CD8-positive, alpha-beta memory T cell (primary cell): Measurements from ENCODE around the gene RNASEH2A. TPM values are rescaled to one million over a fixed set of nuclear protein-coding genes. Genes with fewer than 3 reads are reported as not detected.
A peak's percentile ranks its signal among the peaks of the same experiment; 100 is the strongest.

ENCODE experiments used
- CTCF ChIA-PET: fragments of 350-600 bp; sonication (Branson Sonifier 250); formaldehyde crosslinking; loops from one replicate; lab custom pipeline; 2021; ENCODE audit warnings: antibody characterized with exemption; lab: Charles Lee
- POLR2A ChIA-PET: fragments of 350-600 bp; sonication (Branson Sonifier 250); formaldehyde crosslinking; loops from one replicate; lab custom pipeline; 2021; ENCODE audit warnings: antibody characterized with exemption; lab: Charles Lee
- DNase-seq, 5 donors: peaks; one replicate each; pipeline versions ENCODE4 v3.0.0 to v3.0.0-alpha.2; 2020 to 2022; ENCODE audit warnings: mixed read lengths in 1 of 5
- H3K27ac ChIP-seq: one replicate; pipeline ENCODE4 v1.7.0; 2013; ENCODE audit warnings: low read depth, mild to moderate bottlenecking, low read length, moderate library complexity
- H3K27me3 ChIP-seq: 2 replicates; pipeline ENCODE4 v1.7.0; 2013; ENCODE audit warnings: low read length, mild to moderate bottlenecking; ENCODE audit not compliant: insufficient read depth, poor library complexity, severe bottlenecking
- H3K36me3 ChIP-seq: 2 replicates; pipeline ENCODE4 v1.7.0; 2013; ENCODE audit warnings: mild to moderate bottlenecking, low read length, moderate library complexity; ENCODE audit not compliant: insufficient read depth
- H3K4me1 ChIP-seq: 2 replicates; pipeline ENCODE4 v1.7.0; 2013; ENCODE audit warnings: mild to moderate bottlenecking, low read length, moderate library complexity; ENCODE audit not compliant: insufficient read depth
- H3K4me3 ChIP-seq: 2 replicates; pipeline ENCODE4 v1.7.0; 2013; ENCODE audit warnings: mild to moderate bottlenecking, low read length
- H3K9me3 ChIP-seq: 2 replicates; pipeline ENCODE4 v1.7.0; 2013; ENCODE audit warnings: mild to moderate bottlenecking, low read length
- H3K27ac Mint-ChIP-seq, 8 donors: one replicate each; pipeline ENCODE4 v1.8.0; 2020 to 2021; ENCODE audit warnings: mixed read lengths in 8 of 8, mild to moderate bottlenecking in 6 of 8, inconsistent platforms in 3 of 8, moderate library complexity in 3 of 8
- H3K27me3 Mint-ChIP-seq, 2 donors: one replicate each; pipeline ENCODE4 v1.8.0; 2020 to 2021; ENCODE audit warnings: mixed read lengths in 2 of 2, mild to moderate bottlenecking in 1 of 2, moderate library complexity in 1 of 2
- H3K36me3 Mint-ChIP-seq, 3 donors: one replicate each; pipeline ENCODE4 v1.8.0; 2020 to 2021; ENCODE audit warnings: mixed read lengths in 3 of 3, inconsistent platforms in 1 of 3, mild to moderate bottlenecking in 1 of 3
- H3K4me1 Mint-ChIP-seq, 3 donors: one replicate each; pipeline ENCODE4 v1.8.0; 2020 to 2021; ENCODE audit warnings: mixed read lengths in 3 of 3, inconsistent platforms in 1 of 3, mild to moderate bottlenecking in 1 of 3
- H3K4me3 Mint-ChIP-seq, 7 donors: one replicate each; pipeline ENCODE4 v1.8.0; 2020 to 2021; ENCODE audit warnings: mixed read lengths in 7 of 7, mild to moderate bottlenecking in 6 of 7, moderate library complexity in 4 of 7, inconsistent platforms in 2 of 7
- H3K9me3 Mint-ChIP-seq, 5 donors: one replicate each; pipeline ENCODE4 v1.8.0; 2020 to 2022; ENCODE audit warnings: mixed read lengths in 5 of 5, mild to moderate bottlenecking in 3 of 5, moderate library complexity in 2 of 5, inconsistent platforms in 1 of 5
- polyA plus RNA-seq: library from polyadenylated mRNA; unstranded; fragments of 300-500 nt; fragmentation: Illumina TruSeq; gene quantifications from one replicate; pipeline ENCODE4 v1.2.3, GENCODE V29; 2021
- total RNA-seq, 2 experiments: library from RNA; stranded (reverse); gene quantifications; one replicate each; pipeline ENCODE4 v1.2.3, GENCODE V29; 2021

The RNASEH2A gene
- total and polyA plus RNA-seq, 3 experiments from 2014 or later, result 24.1 to 62.4 (median 51.5) TPM

DNA sequence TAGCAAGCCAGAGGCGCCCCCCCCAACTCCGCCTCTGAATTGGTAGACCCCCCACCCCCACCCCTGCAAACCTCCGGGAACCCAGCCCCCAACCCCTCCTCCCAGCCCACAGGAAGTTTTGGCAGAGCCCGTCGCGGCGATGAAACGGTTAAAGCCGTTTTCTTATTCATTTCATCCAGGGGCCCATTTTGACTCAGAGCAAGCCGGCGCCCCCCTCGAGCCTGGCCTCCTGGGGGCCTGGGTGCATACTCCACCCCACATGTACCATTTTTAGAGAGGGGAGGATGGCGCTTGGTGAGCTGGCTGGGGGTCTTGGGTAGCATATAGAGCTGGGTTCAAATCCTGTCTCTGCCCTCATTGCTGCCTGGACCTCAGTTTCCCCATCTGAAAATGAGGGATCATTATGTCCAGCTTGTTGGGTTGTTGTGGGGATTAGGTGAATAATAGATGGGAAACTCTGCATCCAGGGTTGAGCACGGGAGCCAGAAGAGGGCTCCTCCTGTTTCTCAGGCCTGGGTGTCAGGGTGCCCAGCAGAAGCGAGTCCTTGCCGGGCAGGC is 23.0 kb upstream of the RNASEH2A start:
- DNase-seq, result peak in 2 of 5 donors; percentile 46 to 63
- ChIA-PET CTCF (interaction anchor here (1.1 to 16.3 kb wide), 3 partner anchors 9 to 17 kb away, joined by 3 to 483 read pairs (median 4); partner anchors contain the start of genes JUNB, PRDX2 and THSD8), POLR2A (interaction anchor here (0.7 to 2.7 kb wide), 3 partner anchors 9 to 13 kb away, joined by 4 to 140 read pairs (median 17); partner anchors contain the start of gene JUNB)
- H3K27me3 Mint-ChIP-seq, result peaks cover 0 to 2% of the 10 kb centered on the region in 2 donors
- no peaks in the 10 kb centered on the region for H3K9me3 ChIP-seq
- peaks cover 63% of the 10 kb centered on the region for H3K4me1 ChIP-seq
- no peaks in the 10 kb centered on the region for H3K27me3 ChIP-seq
- H3K36me3 Mint-ChIP-seq, result peaks cover 0 to 1% (median 0%) of the 10 kb centered on the region in 3 donors
- H3K9me3 Mint-ChIP-seq, result no peaks in the 10 kb centered on the region
- no peak overlapping the region for H3K4me3 ChIP-seq
- H3K27ac ChIP-seq, result peak overlapping the region; percentile 84
- H3K27ac Mint-ChIP-seq, result peak overlapping the region in 5 of 8 donors; percentile 89 to 98 (median 96)
- H3K36me3 ChIP-seq, result no peaks in the 10 kb centered on the region
- peaks cover 23 to 35% (median 26%) of the 10 kb centered on the region in 3 donors for H3K4me1 Mint-ChIP-seq
- H3K4me3 Mint-ChIP-seq, result peak overlapping the region in 6 of 7 donors; percentile 61 to 87 (median 72)

- Histone ChIP-seq H3K27me3 (no peaks in the 10 kb centered on the region), H3K27ac (peak overlapping the region; percentile 84), H3K4me3 (no peak overlapping the region), H3K36me3 (no peaks in the 10 kb centered on the region), H3K4me1 (peaks cover 63% of the 10 kb centered on the region), H3K9me3 (no peaks in the 10 kb centered on the region)
- peaks cover 20 to 36% (median 24%) of the 10 kb centered on the region in 3 donors for H3K4me1 Mint-ChIP-seq
- peak in 1 of 5 donors; percentile 60 for DNase-seq
- H3K27ac Mint-ChIP-seq, result peak overlapping the region in 5 of 8 donors; percentile 89 to 98 (median 96)
- peak overlapping the region in 6 of 7 donors; percentile 61 to 87 (median 72) for H3K4me3 Mint-ChIP-seq
- CTCF ChIA-PET, result interaction anchor here (1.3 to 16.3 kb wide), 2 partner anchors 13 to 18 kb away, joined by 4 to 483 read pairs; partner anchors contain the start of genes JUNB, PRDX2 and THSD8
- peaks cover 0 to 1% (median 0%) of the 10 kb centered on the region in 3 donors for H3K36me3 Mint-ChIP-seq
- POLR2A ChIA-PET, result interaction anchor here (0.7 to 2.7 kb wide), 2 partner anchors 8 to 12 kb away, joined by 4 to 140 read pairs; partner anchors contain the start of gene JUNB
- H3K27me3 Mint-ChIP-seq, result peaks cover 0 to 2% of the 10 kb centered on the region in 2 donors
- no peaks in the 10 kb centered on the region for H3K9me3 Mint-ChIP-seq
Observed at GRCh38 chr19:12783849-12784393, 22.5 kb upstream of the RNASEH2A start.

GRCh38 chr19:12784394-12784870 is 22.0 kb upstream of the RNASEH2A start:
- Histone ChIP-seq H3K27ac (peak overlapping the region; percentile 84), H3K36me3 (no peaks in the 10 kb centered on the region), H3K27me3 (no peaks in the 10 kb centered on the region), H3K9me3 (no peaks in the 10 kb centered on the region), H3K4me1 (peaks cover 63% of the 10 kb centered on the region), H3K4me3 (no peak overlapping the region)
- DNase-seq, result peak in 2 of 5 donors; percentile 37 to 70
- no peak overlapping the region for H3K4me3 Mint-ChIP-seq
- peaks cover 21 to 37% (median 25%) of the 10 kb centered on the region in 3 donors for H3K4me1 Mint-ChIP-seq
- H3K27me3 Mint-ChIP-seq, result peaks cover 0 to under 1% of the 10 kb centered on the region in 2 donors
- H3K9me3 Mint-ChIP-seq, result no peaks in the 10 kb centered on the region
- ChIA-PET CTCF (interaction anchor here (1.3 to 16.3 kb wide), 2 partner anchors 12 to 18 kb away, joined by 4 to 483 read pairs; partner anchors contain the start of genes JUNB, PRDX2 and THSD8), POLR2A (no interaction called here)
- H3K36me3 Mint-ChIP-seq, result peaks cover 0 to 1% (median 0%) of the 10 kb centered on the region in 3 donors
- no peak overlapping the region for H3K27ac Mint-ChIP-seq

DNA sequence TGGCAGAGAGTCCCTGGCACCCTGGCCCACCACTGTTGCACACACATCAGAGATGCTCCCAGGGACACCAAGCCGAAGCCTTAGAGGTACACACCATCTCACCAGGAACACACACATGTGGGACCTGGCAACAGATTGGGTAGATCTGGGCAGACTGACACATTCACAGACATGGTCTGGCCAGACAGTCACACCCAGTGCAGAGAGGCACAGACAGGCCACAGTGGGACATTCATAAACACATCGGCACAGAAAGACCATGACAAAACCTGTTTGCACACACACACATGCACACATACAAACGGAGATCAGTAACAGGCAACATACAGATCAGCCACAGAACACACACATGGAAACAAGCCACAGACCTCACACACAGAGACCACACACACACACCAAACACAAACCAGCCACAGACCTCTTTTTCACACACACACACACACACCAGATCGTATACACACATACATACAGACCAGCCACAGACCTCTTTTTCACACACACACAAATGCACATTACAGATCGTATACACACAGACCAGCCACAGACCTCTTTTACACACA is 21.4 kb upstream of the RNASEH2A start:
- Histone ChIP-seq H3K9me3 (no peaks in the 10 kb centered on the region), H3K4me1 (peaks cover 60% of the 10 kb centered on the region), H3K36me3 (no peaks in the 10 kb centered on the region), H3K27ac (peak overlapping the region; percentile 84), H3K4me3 (no peak overlapping the region), H3K27me3 (no peaks in the 10 kb centered on the region)
- Mint-ChIP-seq H3K9me3 (no peaks in the 10 kb centered on the region), H3K27me3 (no peaks in the 10 kb centered on the region), H3K36me3 (peaks cover 0 to 1% (median 0%) of the 10 kb centered on the region in 3 donors), H3K4me3 (no peak overlapping the region), H3K27ac (no peak overlapping the region), H3K4me1 (peaks cover 18 to 31% (median 23%) of the 10 kb centered on the region in 3 donors)
- ChIA-PET POLR2A (no interaction called here), CTCF (interaction anchor here (0.9 to 4.9 kb wide), 2 partner anchors 8 to 11 kb away, joined by 5 to 35 read pairs; no protein-coding TSS in a partner anchor)
- peak in 4 of 5 donors; percentile 46 to 79 (median 72) for DNase-seq

DNA sequence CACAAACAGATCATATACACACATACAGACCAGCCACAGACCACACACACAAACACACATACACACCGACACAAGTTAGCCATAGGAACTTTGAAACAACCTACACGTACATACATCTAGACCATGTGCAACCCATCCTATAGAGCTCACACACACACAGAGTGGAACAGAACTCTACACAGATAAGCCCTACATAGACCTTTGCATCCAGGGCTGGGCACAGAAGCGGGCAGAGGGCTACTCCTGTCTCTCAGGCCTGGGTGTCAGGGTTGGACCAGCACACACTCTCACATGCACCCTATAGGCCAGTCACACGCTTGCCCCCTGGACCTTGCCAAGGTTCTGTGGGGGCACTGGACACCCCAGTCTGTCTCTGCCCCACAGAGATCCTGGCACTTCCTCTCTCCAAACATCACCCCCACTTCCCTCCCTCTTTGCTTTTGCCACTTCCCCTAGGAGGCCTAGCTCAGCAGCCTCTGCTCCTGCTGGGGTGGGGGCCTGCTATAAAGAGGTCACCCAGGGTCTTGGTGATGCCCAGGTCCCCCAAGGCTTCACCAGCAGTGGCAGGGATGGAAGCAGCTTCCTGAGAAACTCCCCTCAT is 20.9 kb upstream of the RNASEH2A start:
- H3K27me3 Mint-ChIP-seq, result peaks cover 0 to 3% of the 10 kb centered on the region in 2 donors
- peaks cover 0 to 5% (median 0%) of the 10 kb centered on the region in 3 donors for H3K36me3 Mint-ChIP-seq
- peaks cover 22 to 33% (median 27%) of the 10 kb centered on the region in 3 donors for H3K4me1 Mint-ChIP-seq
- ChIA-PET CTCF (interaction anchor here (0.9 to 4.9 kb wide), 2 partner anchors 8 to 11 kb away, joined by 5 to 35 read pairs; no protein-coding TSS in a partner anchor), POLR2A (no interaction called here)
- peak overlapping the region; percentile 84 for H3K27ac ChIP-seq
- H3K9me3 ChIP-seq, result no peaks in the 10 kb centered on the region
- H3K4me1 ChIP-seq, result peaks cover 60% of the 10 kb centered on the region
- H3K9me3 Mint-ChIP-seq, result no peaks in the 10 kb centered on the region
- no peak overlapping the region for H3K4me3 ChIP-seq
- H3K27ac Mint-ChIP-seq, result no peak overlapping the region
- H3K27me3 ChIP-seq, result no peaks in the 10 kb centered on the region
- H3K36me3 ChIP-seq, result no peaks in the 10 kb centered on the region
- DNase-seq, result no peak
- no peak overlapping the region for H3K4me3 Mint-ChIP-seq

- Mint-ChIP-seq H3K27ac (peak overlapping the region in 5 of 8 donors; percentile 44 to 95 (median 81)), H3K36me3 (peaks cover 0 to 9% (median 0%) of the 10 kb centered on the region in 3 donors), H3K27me3 (peaks cover 0 to 5% of the 10 kb centered on the region in 2 donors), H3K9me3 (no peaks in the 10 kb centered on the region), H3K4me3 (no peak overlapping the region), H3K4me1 (peaks cover 28 to 39% (median 32%) of the 10 kb centered on the region in 3 donors)
- ChIA-PET POLR2A (no interaction called here), CTCF (interaction anchor here (2.3 to 4.9 kb wide), 2 partner anchors 9 to 10 kb away, joined by 8 to 35 read pairs; no protein-coding TSS in a partner anchor)
- DNase-seq, result peak in 1 of 5 donors; percentile 56
- no peaks in the 10 kb centered on the region for H3K9me3 ChIP-seq
- no peaks in the 10 kb centered on the region for H3K27me3 ChIP-seq
- no peak overlapping the region for H3K4me3 ChIP-seq
- peak overlapping the region; percentile 48 for H3K27ac ChIP-seq
- H3K36me3 ChIP-seq, result no peaks in the 10 kb centered on the region
- peaks cover 63% of the 10 kb centered on the region for H3K4me1 ChIP-seq
Observed at GRCh38 chr19:12786141-12786870, 20.1 kb upstream of the RNASEH2A start.

DNA sequence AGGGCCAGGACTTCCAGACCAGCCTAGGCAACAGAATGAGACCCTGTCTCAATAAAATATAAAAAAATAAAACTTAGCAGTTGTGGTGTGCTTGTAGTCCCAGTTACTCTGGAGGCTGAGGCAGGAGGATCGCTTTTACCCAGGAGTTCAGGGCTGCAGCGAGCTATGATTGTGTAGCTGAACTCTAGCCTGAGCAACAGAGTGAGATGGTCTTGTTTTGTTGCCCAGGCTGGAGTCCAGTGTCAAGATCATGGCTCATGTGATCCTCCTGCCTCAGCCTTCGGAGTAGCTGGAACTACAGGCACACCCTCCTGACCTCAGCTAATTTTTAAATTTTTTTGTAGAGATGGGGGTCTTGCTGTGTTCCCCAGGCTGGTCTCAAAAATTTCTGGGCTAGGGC is 19.4 kb upstream of the RNASEH2A start:
- H3K4me1 ChIP-seq, result peaks cover 57% of the 10 kb centered on the region
- H3K4me3 Mint-ChIP-seq, result no peak overlapping the region
- peaks cover 0 to 13% (median 0%) of the 10 kb centered on the region in 3 donors for H3K36me3 Mint-ChIP-seq
- ChIA-PET POLR2A (no interaction called here), CTCF (interaction anchor here (1.3 to 4.9 kb wide), 3 partner anchors 10 to 12 kb away, joined by 3 to 35 read pairs (median 8); partner anchors contain the start of gene HOOK2)
- H3K36me3 ChIP-seq, result no peaks in the 10 kb centered on the region
- peaks cover 23 to 33% (median 26%) of the 10 kb centered on the region in 3 donors for H3K4me1 Mint-ChIP-seq
- no peaks in the 10 kb centered on the region for H3K9me3 ChIP-seq
- H3K9me3 Mint-ChIP-seq, result no peaks in the 10 kb centered on the region
- no peaks in the 10 kb centered on the region for H3K27me3 ChIP-seq
- no peak overlapping the region for H3K27ac ChIP-seq
- peak overlapping the region in 5 of 8 donors; percentile 81 to 99 (median 99) for H3K27ac Mint-ChIP-seq
- H3K4me3 ChIP-seq, result no peak overlapping the region
- H3K27me3 Mint-ChIP-seq, result peaks cover 0 to 10% of the 10 kb centered on the region in 2 donors
- no peak for DNase-seq
